Uterus (tissue), 2 donors: Measurements from ENCODE around the gene RPLP2.

Experiments used
- CTCF ChIP-seq, 4 experiments: fragments of 200-600 bp in 2 of 4; fragments of 450-650 bp in 2 of 4; sonication (generic) in 2 of 4; IDR thresholded peaks; one replicate each; pipeline ENCODE4 v1.5.1; 2016 to 2019; ENCODE audit warnings: antibody characterized with exemption in 4 of 4, mild to moderate bottlenecking in 2 of 4, moderate library complexity in 1 of 4
- POLR2A ChIP-seq, 2 donors: fragments of 450-650 bp; IDR thresholded peaks; one replicate each; pipeline ENCODE4 v1.6.1; 2016; ENCODE audit warnings: antibody characterized with exemption in 2 of 2, mild to moderate bottlenecking in 1 of 2, moderate library complexity in 1 of 2

DNA sequence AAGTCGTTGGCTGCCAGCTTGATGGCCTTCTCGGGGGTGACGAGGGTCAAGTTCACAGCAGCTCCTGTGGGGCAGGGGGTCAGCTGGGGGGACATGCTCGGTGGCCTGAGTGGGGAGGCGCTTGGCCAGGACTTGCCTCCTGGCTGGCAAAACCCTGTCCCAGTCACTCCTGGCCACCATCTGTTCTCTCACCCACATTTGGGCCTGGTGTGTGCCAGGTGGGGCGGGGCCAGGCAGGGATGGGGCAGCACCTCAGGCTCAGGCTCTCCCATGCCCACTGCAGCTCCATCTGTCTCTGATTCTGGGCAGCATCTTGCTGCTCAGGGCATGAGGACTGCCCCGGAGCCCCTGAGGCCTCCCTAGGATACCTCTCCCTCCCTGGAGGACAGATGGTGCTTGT lies 16.2 kb upstream of the RPLP2 start:
- TF ChIP-seq CTCF (IDR thresholded peaks at IDR 0.05) (no peak), POLR2A (IDR thresholded peaks at IDR 0.05) (no peak)
